Activated CD8-positive, alpha-beta memory T cell treated with anti-CD3 and anti-CD28 coated beads for 36 hours (primary cell): ENCODE measurements around the gene APOL1. TPM values are rescaled to one million over a fixed set of nuclear protein-coding genes. Genes with fewer than 3 reads are reported as not detected.
"Not testable (repeated sequence)": the region's sequence is repeated elsewhere in the genome, so short reads cannot be mapped to it uniquely, and the experiment has no call there.

Experiments
- CTCF ChIA-PET: fragments of 350-600 bp; sonication (Branson Sonifier 250); formaldehyde crosslinking; loops from one replicate; lab custom pipeline; 2021; ENCODE audit warnings: antibody characterized with exemption; lab: Charles Lee
- POLR2A ChIA-PET: fragments of 350-600 bp; sonication (Branson Sonifier 250); formaldehyde crosslinking; loops from one replicate; lab custom pipeline; 2021; ENCODE audit warnings: antibody characterized with exemption; lab: Charles Lee
- total RNA-seq, 2 experiments: library from RNA; stranded (reverse); gene quantifications; one replicate each; pipeline ENCODE4 v1.2.3, GENCODE V29; 2021

Gene APOL1
- total RNA-seq, 2 experiments from 2014 or later = 33.0 to 35.6 TPM

DNA sequence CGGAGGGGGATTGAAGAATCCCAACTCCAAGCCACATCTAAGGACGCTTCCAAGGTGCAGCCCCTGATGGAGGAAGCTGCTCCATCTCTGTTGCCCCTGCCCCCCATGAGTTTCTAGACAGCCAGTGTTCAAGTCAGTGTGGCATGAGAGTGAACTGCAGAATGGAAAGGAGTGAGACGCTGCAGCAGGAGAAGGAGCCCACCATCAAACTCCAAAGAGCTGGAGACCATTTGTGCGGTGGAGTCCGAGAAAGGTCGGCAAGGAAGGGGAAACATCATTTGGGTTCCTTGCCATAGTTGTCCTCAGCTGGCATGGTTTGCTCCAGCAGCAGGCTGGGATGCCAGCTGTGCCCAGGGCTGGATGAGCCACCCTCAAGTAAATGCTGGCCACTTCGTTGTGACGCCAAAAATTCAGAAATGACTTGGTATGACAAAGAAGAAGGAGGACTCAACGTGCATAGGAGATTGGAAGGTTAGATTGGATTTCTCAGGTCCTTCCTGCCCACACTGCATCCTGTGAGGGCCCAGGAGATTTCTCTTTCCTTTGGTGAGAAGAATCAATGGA is 30.0 kb upstream of the APOL1 start:
- CTCF ChIA-PET = interaction anchor here (1.3 to 1.5 kb wide), 2 partner anchors 19 to 28 kb away, joined by 3 read pairs; no protein-coding TSS in a partner anchor
- POLR2A ChIA-PET = no interaction called here

DNA sequence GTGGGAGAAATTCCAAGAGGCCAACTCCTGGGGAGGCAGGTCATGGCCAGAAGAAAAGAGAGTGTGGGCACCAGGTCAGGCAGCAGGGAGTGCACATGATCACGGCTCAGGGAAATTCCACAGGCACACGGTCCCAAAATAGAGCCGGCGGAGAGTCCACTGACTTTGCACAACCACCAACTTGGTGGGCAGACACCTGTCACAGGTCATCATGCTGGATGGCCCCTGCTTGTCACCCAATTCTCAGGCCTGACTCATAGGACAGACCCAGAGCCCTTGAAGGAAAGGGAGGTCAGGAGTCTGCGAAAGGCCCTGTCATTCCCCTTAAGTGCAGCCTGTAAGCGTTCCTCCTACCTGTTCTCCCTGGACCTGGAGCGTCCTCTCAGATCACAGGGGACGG is 29.4 kb upstream of the APOL1 start:
- ChIA-PET CTCF (interaction anchor here (1.5 kb wide), 1 partner anchor 29 kb away, joined by 3 read pairs; no protein-coding TSS in a partner anchor), POLR2A (interaction anchor here (0.6 kb wide), 1 partner anchor 71 kb away, joined by 3 read pairs; no protein-coding TSS in a partner anchor)

DNA sequence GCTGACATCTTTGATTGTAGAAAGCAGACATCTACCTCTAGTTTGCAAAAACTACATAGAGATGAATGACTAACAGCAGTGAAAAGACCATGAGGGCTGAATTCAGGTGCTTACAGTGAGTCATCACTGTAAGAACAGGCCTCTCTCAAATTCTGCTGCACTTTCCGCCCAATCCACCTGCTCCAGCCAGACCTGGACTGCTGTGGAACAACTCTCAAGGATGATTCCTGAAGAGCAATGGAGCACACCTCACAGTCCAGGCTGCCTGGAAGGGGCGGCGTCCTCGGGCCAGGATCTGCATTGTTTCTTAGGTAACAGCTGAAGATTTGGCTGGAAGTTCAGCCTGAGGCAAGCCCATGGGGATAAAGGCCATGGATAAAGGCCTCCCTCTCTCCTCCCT is 28.7 kb upstream of the APOL1 start:
- ChIA-PET CTCF (no interaction called here), POLR2A (no interaction called here)

DNA sequence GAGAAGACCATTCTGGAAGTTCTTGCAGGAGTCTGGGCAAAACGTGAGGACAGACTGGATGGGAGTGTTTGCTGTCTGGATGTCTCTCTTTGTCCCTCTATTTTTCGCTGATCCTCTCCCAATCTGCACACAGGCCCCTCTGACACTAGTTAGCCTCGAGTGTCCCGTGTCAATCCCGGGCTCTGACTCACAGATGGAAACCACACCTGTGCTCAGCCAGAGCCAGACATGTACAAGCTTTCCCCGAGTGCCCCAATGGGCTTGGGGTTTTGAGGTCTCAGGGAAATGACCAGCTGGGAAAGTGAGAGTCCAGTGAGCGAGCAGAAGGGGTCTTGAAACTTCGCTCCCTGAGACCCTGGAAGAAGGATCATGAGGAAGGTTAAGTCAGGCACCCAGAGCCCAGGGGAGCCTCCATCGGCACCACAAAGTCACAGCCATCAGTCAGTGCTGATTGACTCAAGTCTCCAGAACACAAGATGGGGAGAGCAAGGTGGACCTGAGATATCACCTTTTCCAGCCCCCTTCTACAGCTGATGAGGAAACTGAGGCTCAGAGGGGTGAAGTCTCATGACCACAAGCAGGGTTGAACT is 27.5 kb upstream of the APOL1 start:
- CTCF ChIA-PET = interaction anchor here (0.6 to 1.8 kb wide), 2 partner anchors 11 to 51 kb away, joined by 3 to 4 read pairs; no protein-coding TSS in a partner anchor
- POLR2A ChIA-PET = no interaction called here

DNA sequence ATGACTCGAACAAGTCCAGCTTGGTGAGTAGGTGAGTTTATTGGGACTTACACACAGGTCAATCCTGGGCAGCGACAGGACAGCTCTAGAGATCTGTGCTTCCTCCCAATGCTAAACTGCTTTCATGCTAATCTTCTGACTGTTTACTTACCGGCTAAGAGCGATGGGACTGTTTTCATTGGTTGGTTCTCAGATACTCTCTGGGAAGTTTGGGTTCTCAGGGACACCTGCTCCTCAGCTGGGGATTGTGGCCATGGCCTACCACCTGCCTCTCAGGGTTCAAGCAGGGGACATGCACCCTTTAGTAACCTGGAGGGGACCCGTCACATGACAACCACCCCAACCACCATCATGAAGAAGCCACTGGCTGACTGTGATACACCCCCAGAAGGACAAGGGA is 26.7 kb upstream of the APOL1 start:
- CTCF ChIA-PET = interaction anchor here (1.8 kb wide), 1 partner anchor 10 kb away, joined by 4 read pairs; no protein-coding TSS in a partner anchor

DNA sequence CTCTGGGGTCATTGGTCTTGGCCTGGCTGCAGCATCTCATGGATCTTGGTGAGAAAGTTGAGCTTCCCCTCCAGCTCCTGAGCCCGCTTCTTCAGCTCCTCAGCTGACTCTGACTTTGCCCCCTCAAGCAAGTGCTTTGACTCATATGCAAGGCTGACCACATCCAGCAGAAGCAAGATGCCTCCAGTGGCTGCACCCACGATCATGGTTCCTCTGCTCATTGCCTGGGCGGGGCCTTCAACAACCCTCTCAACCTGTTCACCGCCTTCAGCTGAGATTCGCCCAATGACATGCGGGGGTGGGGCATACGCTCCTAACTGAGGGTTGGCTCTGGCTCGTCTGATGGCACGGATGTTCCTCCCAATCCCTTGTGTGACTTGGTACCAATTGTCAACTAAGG is 25.5 kb upstream of the APOL1 start:
- ChIA-PET POLR2A (interaction anchor here (0.7 kb wide), 3 partner anchors 24 to 244 kb away, joined by 6 to 16 read pairs (median 12); no protein-coding TSS in a partner anchor), CTCF (interaction anchor here (0.7 to 1.8 kb wide), 4 partner anchors 9 to 144 kb away, joined by 3 to 6 read pairs (median 4); partner anchors contain the start of gene APOL2)

More for the DNA sequence above, 26.7 kb upstream of the APOL1 start:
- POLR2A ChIA-PET = no interaction called here

DNA sequence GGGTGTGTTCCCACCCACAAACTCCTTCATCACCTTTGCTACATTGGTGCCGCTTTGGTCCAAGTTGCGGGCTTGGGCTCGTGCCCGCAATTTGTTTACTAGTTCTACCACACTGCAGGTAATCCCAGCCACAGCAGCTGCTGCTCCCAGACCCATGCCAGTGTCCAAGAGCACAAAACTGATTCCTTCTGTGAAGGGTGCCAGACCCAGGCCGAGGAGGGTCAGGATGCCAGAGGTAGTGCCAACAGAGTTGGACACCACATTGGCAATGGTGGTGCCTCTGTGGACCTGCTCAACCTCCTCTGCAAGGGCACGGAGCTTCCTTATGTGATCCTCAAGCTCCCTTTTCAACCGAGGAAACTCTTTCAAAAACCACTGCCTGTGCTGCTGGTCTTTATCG is 25.1 kb upstream of the APOL1 start:
- CTCF ChIA-PET = interaction anchor here (0.8 to 1.4 kb wide), 2 partner anchors 11 to 50 kb away, joined by 3 to 4 read pairs; partner anchors contain the start of gene APOL2
- POLR2A ChIA-PET = interaction anchor here (0.7 kb wide), 3 partner anchors 24 to 243 kb away, joined by 6 to 16 read pairs (median 12); no protein-coding TSS in a partner anchor

DNA sequence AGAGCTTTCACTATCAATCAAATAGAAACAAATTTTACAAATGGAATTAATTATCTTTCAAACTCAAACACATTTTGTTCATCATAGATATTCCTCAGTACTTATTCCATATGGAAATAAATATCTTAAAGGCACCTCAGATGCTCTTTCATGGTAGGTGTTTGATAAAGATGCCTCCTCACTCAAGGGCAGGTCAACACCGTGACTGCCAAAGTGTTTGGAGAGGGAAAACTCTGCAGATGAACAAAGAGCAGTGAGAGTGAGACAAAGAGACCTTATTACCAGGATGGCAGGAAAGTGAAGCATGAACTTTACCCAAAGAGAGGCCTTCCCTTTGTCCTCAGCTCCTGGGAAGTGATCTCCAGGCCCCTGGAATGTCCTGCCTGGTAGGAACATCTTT is 24.6 kb upstream of the APOL1 start:
- CTCF ChIA-PET, POLR2A ChIA-PET: not testable (repeated sequence)

DNA sequence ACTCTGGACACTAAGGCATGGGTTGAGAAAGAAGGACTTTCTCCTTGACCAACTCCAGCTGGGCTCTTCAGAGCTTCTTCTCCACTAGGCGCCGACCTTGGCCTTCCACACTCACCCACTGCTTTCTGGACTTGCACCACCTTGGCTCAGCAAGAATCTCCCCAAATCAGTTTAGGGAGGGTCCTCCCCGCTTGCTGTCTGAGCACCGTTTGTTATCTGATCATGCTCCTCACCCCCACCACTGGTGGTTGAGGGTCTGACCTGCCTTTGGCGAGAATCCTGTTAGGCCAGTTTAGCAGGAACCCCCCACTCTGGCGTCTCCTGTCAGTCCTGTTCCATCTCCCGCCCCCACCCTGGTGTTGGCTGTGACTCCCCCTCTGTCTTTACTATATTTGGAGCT is 24.0 kb upstream of the APOL1 start:
- POLR2A ChIA-PET = no interaction called here
- CTCF ChIA-PET = no interaction called here

DNA sequence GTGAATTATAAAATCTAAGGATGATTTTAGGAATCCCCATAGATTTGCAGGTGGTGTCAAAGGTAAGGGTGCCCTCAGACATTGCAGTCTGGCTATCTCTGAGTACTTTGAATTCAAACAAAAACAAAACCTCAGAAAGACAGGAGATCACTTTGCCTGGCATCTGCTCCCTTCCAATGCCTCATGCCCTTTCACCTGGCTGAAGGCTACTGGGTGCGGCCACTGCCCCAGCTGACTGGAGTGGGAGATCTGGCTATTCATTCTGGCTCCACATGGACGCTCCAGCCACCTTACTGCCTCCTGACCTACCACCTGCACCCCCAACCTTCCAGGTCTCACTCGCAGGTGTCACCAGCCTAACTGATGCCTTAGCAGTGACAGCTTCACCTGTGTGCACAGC is 23.3 kb upstream of the APOL1 start:
- POLR2A ChIA-PET, CTCF ChIA-PET: not testable (repeated sequence)

DNA sequence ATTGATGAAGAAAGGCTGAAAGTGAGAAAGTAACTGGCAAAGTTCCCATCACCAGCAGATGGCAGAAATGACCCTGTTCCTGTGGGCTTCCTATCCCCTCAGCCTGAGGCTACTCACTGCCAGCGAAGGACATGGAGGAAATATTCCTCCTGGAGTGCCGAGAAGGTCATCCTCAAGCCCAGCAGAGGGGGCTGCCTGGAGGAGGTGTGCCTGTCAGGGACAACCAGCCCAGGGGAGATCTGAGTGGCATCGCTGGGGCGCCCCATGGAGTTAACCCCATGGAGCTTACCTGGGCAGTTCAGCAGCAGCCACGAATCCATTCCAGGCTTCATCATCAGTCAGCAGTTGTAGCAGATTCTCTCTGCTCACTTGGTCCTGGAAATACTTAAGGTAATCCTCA is 21.9 kb upstream of the APOL1 start:
- POLR2A ChIA-PET, CTCF ChIA-PET: not testable (repeated sequence)

DNA sequence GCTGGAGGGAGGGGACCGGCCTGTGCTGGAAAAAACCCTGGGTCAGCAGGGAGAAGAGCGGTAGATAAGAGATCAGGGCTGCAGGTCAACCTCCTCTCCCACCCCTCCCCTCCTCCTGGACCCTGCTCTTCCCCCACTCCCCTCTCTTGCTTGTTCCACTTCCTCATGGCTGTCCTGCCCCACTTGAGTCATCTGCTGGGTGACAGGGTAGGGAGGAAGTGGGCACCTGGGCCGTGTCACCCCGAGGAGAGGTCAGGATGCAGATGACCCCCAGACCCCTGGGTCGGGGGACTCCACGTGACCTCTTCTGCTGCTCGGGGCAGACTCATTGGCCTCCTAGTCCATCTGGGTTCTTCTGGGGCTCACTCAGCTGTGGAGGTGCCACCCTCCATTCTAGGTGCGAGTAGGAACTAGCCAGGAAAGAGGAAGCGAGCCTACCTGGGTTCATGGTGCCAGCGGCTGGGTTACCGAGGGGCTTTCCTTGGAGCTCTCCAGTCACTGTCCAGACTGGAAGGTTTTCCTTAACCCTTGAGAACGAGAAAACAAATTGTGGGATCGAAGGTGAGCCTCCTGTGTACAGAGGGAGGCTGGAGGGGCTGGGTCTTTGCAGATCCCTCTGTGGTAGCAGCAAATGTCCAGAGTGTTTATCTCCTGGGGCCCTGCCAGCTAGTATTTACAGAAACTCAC is 20.1 kb upstream of the APOL1 start:
- CTCF ChIA-PET = interaction anchor here (0.8 kb wide), 1 partner anchor 53 kb away, joined by 5 read pairs; no protein-coding TSS in a partner anchor

DNA sequence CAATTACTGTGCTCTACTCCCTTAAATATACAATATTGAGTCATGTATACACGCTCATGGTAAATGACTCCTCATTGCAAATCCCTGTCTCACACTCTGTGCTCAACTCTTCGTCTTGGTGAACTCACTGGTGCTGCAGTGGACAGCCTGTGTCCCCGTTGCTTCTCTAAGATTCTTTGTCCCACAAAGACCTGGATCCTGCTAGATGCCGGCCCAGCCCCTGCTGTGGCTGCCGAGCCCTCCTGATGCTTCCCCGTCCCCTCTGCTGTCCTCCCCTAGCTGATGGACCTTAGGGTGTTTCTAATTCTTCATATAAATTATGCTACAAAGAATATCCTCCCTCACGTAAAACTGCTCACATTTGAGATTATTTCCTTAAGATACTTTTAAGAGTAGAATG is 19.1 kb upstream of the APOL1 start:
- CTCF ChIA-PET = interaction anchor here (1.0 kb wide), 1 partner anchor 67 kb away, joined by 3 read pairs; no protein-coding TSS in a partner anchor
- POLR2A ChIA-PET = no interaction called here

More for the DNA sequence above, 20.1 kb upstream of the APOL1 start:
- POLR2A ChIA-PET = no interaction called here

DNA sequence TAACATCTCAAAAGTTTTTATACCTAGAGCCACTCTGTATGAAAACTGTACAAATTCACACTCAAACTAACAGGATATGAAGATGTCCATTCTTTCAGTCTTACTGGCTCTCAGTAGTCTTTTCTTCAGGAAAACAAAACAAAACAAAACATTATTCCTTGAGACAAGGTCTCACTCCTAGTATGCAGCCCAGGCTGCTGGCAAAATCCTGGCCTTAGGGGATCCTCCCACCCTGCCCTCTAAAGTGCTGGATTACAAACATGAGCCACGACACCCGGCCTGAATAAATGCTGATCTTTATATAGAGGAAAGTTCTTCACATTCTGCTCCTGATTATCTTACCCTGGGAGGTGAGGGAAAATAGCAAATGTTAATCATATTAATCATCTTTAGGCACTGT is 18.7 kb upstream of the APOL1 start:
- ChIA-PET POLR2A (no interaction called here), CTCF (interaction anchor here (1.0 kb wide), 1 partner anchor 67 kb away, joined by 3 read pairs; no protein-coding TSS in a partner anchor)

DNA sequence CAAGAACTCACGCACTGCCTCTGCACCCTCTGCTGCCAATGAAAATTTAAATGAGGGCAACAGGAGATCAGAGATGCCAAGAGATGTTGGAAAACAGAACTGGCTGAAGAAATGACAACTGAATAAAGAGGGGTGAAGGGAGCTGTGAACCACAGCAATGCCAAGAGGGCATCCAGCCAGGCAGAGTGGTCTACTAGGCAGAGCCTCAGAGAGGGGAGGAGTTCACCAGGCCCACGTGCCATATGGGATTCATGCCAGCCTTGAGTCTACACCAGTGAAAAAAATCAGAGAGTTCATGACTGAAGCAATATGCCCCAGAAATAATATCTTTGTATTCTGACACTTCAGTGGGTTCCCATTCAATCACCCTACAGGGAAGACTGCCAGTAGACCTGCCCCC is 18.0 kb upstream of the APOL1 start:
- CTCF ChIA-PET = interaction anchor here (0.9 kb wide), 1 partner anchor 51 kb away, joined by 4 read pairs; no protein-coding TSS in a partner anchor
- POLR2A ChIA-PET = interaction anchor here (0.6 kb wide), 1 partner anchor 42 kb away, joined by 3 read pairs; no protein-coding TSS in a partner anchor

DNA sequence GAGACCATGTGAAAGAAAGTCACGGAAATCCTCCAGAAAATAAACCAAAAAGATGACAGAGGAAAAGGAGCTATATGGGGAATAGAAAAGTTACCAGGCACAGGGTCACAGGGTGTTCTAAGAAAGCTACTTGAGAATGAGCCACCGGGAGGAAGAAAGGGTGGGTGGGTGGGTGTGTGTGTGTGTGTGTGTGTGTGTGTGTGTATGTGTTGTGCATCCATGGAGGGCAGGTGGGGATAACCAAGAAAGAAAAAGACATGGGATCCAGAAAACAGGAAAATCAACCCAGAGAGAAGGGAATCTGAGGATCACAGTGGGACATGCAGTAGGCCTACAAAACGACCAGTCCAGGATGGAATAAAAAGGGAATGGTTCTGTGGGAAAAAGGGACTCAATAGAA is 17.3 kb upstream of the APOL1 start:
- POLR2A ChIA-PET = interaction anchor here (0.6 kb wide), 1 partner anchor 41 kb away, joined by 3 read pairs; no protein-coding TSS in a partner anchor
- CTCF ChIA-PET = interaction anchor here (0.9 to 1.3 kb wide), 2 partner anchors 9 to 50 kb away, joined by 4 read pairs; no protein-coding TSS in a partner anchor

DNA sequence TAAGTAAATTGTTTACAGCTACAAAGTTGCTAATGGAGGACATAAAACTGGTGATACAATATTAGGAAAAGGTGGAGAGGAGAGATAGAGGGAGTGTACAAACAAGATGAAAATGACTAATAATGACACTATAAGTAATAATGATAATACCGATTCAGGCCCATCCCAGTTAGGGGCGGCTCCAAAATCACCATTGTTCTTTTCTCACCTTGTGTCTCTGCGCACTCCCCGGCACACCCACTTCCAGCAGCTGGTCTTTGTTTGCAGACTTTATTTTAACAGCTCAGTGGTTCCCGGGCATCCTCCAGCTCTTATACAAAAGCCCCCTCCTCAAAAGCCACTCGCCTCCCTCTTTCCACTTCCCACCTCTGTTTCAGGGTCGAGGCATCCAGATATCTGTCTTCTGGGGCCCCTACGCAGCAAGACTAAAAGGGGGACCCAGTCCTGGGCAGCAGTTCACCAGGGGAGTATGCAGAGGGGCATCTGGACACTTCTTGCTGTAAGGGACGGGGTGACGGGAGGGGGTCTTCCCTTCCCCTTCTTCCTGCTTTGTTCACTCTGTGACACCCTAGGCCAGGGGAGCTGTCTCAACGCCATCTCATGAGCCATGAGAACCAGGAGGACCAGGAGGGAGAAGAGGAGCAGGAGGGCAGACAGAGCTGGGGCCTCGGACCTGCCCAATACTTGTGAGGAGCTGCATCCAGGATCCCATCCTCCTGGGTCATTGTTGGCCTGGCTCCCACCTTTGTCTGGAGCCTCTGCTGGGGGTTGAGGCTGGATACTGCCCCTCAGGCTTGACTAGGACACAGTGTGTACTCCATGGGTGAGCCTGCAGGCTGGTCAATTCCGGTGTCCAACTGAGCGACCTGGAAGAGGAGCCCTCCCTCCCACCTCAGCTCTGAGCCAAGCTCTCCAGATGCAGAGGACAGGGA is 16.3 kb upstream of the APOL1 start:
- CTCF ChIA-PET = interaction anchor here (0.7 to 4.1 kb wide), 5 partner anchors 10 to 49 kb away, joined by 3 to 24 read pairs (median 4); partner anchors contain the start of gene APOL1
- POLR2A ChIA-PET = interaction anchor here (1.3 kb wide), 1 partner anchor 42 kb away, joined by 3 read pairs; no protein-coding TSS in a partner anchor
